ENCODE data around the gene DOCK6.
A peak's percentile ranks its signal among the peaks of the same experiment; 100 is the strongest.

DOCK6 gene

GRCh38 chr19:11221082-11221598 is 41.2 kb downstream of the DOCK6 start:
- no peak for DNase-seq

GRCh38 chr19:11214387-11214786 is 47.9 kb downstream of the DOCK6 start:
- DNase-seq: no peak

- DNase-seq: no peak
Measured at GRCh38 chr19:11210656-11210928, 51.7 kb downstream of the DOCK6 start.

- DNase-seq: no peak
Measured at GRCh38 chr19:11209839-11210655, 52.3 kb downstream of the DOCK6 start.

GRCh38 chr19:11208561-11209471 is 53.5 kb downstream of the DOCK6 start:
- no peak for DNase-seq

- DNase-seq: no peak
Measured at GRCh38 chr19:11205939-11206570, 56.3 kb downstream of the DOCK6 start.

DNA sequence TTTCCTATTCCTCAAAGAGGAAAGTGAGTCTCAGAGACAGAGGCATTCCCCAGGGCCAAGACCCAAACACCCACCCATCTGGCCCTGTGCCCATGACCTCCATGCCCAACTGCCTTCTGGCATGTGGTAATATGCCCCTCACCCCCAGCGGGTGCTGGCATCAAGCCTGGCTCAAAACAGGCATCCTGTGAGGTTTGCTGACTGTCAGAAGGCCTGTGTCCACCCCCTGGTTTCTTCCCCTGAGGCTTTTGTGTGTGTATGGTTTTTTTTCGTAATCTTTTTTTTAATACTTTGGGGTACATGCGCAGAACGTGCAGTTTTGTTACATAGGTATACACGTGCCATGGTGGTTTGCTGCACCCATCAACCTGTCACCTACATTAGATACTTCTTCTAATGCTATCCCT is 57.4 kb downstream of the DOCK6 start:
- DNase-seq: no peak

- DNase-seq: no peak
Measured at GRCh38 chr19:11204076-11204602, 58.2 kb downstream of the DOCK6 start.

- no peak for DNase-seq
Measured at GRCh38 chr19:11203194-11204075, 58.9 kb downstream of the DOCK6 start.

DNA sequence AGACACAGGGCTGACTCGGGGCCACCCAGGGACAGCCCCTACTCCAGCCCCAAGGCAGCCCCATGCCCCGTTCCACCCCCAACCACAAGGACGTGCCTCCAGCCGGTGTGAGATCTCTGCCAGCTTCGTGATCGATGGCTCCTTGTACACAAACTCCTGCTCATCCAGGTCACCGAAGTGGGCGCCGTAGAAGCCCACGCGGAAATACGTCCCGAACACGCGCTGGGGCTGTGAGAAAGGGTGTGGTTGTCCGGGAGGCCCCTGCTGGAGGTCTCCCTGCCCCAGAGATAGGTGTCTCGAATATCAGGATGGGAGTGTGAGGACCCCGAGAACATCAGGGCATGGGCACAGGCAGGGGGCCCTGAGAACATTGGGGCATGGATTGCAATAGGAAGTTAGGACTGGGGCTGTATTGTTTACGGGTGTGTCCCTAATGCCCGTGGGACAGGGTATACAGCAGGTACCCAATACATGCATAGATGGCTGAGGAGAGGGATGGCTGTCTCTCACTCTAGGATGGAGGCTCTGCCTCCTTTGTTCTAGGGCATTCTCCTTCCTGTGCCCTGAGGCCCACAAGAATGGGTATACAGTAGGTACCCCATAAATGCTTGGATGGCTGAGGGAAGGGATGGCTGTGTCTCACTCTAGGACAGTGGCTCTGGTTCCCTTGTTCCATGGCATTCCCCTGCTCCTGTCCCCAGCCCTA is 59.7 kb downstream of the DOCK6 start:
- no peak for DNase-seq

DNA sequence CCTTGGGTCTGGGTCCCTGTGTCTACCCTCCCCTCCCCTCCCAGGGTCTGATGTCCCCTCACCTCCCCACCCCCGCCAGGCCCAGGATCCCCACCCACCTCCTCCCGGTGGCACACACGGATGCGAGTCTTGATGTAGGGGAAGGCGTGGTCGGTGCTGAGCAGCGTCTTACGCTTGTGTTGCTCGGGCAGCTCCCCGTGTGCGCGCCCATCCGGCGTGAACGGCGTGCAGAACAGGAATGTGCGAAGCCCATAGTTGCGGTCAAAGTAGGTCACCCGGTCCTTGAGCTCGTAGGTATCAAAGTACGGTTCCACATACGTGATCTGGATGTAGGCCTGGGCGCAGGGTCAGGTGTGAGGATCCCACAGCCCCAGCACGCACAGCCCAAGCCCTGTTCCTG is 60.5 kb downstream of the DOCK6 start:
- DNase-seq: no peak

DNA sequence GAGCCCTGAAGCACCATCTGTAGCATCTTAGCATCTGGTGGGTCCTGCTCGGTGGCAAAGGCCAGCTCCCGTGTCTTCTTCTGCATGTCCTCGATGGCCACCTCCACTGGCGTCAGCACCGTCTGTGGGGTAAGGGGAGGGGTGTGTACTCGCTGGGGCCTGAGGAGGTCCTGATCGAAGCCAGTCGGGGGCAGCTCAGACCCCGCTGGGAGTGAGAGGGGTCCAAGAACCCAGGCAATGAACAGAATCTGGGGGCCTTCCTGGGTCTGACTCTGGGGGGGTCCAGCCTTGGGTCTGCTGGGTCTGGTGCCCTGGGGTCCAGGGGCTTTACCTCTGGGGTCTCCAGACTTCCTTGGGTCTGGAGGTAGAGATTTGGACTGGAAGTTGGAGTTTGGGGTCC is 61.4 kb downstream of the DOCK6 start:
- no peak for DNase-seq

- DNase-seq: no peak
Measured at GRCh38 chr19:11200015-11200574, 62.2 kb downstream of the DOCK6 start.

DNA sequence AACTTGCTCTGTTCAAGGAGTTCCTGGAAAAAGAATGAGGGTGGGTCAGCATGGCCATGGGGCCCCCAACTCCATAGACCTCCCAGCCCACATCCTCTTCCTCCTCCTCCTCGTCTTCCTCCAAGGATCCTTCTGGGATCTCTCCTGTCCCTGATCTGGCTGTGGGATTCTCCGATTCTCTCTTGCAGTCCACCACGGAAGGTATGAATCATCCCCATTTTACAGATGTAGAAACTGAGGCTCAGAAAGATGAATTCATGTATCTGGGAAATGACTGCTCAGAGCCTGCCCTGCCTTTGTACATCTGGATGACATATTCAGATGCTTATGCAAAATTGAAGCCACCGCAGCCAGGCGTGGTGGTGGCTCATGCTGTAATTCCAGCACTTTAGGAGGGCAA is 62.8 kb downstream of the DOCK6 start:
- no peak for DNase-seq

- DNase-seq: no peak
Measured at GRCh38 chr19:11198769-11199424, 63.4 kb downstream of the DOCK6 start.

DNA sequence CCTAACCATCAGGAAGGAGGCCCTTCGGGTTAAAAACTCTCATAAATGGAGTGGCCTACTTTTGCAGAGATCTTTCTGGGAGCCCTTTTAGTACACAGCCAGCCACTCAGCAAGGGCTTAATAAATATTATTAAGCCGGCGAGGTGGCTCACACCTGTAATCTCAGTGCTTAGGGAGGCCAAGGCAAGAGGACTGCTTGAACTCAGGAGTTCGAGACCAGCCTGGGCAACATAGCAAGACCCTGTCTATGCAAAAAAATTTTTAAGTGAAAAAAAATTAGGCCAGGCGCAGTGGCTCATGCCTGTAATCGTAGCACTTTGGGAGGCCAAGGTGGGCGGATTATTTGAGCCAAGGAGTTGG is 64.2 kb downstream of the DOCK6 start:
- DNase-seq: no peak

GRCh38 chr19:11197291-11198174 is 64.8 kb downstream of the DOCK6 start, which contains the start of gene KANK2:
KANK2 (minus strand) TSS chr19:11197545; CDS start chr19:11194511, 3,034 bp downstream.
- DNase-seq: peak; percentile 79

DNA sequence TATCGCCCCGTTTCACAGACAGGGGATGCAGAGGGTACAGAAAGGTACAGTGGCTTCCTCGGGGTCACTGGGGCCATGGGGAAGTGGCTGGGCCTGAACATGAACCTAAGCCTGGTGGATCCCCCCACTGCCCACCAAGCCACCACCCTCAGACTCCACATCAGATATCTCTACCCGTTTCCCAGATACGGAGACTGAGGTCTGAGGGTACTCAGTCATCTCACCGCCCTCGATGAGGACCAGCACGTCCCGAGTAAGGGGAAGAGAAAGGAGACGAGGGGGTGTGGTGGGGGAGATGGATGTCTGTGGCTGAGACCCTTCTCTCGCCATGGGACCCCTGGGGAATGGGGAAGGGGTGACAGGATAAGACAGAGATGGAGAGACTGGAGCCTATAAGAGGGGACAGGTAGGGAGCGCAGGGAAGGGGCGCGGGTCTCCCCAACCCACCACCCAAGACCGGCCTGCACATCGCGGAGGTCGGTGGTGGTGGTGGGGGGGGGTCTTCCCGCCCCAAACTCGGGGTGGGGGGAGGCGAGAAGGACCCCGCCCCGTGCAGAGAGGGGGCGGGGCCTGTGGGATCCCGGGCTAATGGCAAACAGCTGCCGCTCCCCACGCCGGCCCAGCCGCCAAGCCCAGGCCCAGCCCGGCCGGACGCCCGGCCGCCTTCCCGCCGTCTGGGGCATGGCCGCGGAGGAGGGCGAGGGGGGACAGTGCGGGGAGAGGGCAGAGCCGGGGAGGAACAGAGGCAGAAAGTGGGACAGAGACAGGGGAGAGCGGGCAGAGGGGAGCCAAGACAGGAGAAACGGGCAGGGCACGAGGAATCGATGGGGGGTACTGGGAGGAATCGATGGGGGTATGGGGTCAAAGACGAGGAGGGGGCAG is 65.7 kb downstream of the DOCK6 start:
- no peak for DNase-seq

- DNase-seq: no peak
Measured at GRCh38 chr19:11195681-11196080, 66.6 kb downstream of the DOCK6 start.

Data from DMS79 treated with DMSO at 0.1 percent for 48 hours (cell line).